Measurements from ENCODE around the gene KIAA0513.

The KIAA0513 gene

DNA sequence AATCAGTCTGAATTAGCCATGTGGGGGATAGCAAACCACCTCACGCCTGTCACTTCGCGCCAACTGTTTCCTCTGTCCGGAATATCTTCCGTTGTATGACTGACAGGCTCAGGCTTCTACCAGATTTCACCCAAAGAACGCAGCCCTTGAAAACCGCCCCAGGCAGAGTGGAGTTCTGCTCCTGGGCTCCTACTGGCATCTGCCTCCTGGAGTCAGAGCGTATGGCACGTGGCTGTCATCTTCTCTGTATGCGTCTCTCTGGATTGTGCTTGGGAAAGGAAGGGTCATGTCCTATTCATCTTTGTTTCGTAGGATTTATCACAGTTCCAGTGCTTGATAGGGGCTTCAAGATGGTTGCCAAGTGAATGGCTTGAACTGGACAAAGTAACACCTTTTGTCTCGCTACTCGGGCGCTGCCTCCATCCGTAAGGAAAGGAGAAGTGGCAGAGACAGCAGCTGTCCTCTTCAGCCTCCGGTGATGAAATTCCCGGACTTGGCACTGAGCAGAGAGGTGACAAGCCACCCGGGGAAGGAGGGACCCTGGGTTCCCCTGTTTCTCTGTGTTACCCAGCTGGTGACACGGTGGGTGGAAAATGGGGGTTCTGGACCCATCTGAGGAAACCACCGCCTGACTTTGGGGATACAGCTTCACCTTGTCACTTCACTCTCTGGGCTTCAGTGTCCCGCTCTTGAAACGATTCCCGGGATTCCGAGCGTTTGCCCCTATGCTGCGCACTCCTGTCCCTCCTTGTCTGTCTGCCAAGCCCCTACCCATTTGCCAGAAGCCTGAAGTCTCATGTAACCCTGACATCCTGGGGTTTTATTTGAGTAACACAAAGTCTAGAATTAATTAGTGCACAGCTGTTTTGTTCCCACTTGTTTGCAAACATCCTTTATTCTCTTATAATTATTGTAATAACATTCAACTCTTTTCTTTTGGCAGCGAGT is 13.9 kb downstream of the KIAA0513 start:
- Histone ChIP-seq H3K4me3 (ENCODE audit: low read length) (no peak overlapping the region), H2AFZ (ENCODE audit: low read depth, low read length) (no peak overlapping the region), H3K36me3 (ENCODE audit: insufficient read depth, low read length) (no peaks in the 10 kb centered on the region), H3K27me3 (ENCODE audit: insufficient read depth, low read length) (no peaks in the 10 kb centered on the region), H3K9me3 (ENCODE audit: low read length) (no peaks in the 10 kb centered on the region), H3K4me1 (ENCODE audit: insufficient read depth, low read length) (peaks cover 4% of the 10 kb centered on the region)

DNA sequence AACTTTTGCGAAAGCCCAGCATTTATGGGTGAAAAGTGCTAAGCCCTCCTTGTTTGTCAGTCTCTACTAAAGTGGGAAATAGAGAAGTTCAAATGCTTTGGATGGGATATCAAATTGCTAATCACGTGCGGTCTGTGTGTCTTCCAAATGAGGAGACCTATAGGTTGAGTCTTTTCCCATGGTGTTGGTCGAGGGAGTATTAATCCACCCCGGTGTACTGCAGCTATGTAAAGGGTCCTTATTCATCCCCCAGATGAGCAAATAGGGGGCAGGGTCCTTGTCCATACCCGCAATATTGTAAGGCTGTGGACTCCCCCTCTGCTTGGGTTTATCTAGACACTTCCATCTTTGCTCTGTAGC is 14.6 kb downstream of the KIAA0513 start:
- Histone ChIP-seq H2AFZ (ENCODE audit: low read depth, low read length) (no peak overlapping the region), H3K4me1 (ENCODE audit: insufficient read depth, low read length) (peaks cover 4% of the 10 kb centered on the region), H3K9me3 (ENCODE audit: low read length) (no peaks in the 10 kb centered on the region)

DNA sequence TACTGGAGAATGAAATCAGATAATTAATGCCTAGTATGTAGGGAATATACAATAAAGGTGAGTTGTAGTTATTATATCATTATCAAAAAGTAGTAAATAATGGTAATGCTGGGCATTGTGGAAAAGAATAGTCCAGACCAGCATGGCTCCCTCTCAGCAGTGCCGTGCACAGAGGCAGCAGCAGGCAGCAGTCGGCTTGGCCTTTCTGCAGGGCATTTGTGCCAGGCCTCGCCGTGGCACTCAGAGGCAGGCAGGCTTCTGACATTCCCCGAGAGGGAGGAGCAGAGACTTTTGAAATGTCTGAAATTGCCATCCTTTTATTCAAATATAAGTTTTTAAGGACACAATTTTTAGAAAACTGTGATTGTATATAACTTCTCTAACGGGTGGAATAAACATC is 15.0 kb downstream of the KIAA0513 start:
- Histone ChIP-seq H3K9me3 (ENCODE audit: low read length) (no peaks in the 10 kb centered on the region), H2AFZ (ENCODE audit: low read depth, low read length) (no peak overlapping the region), H3K27me3 (ENCODE audit: insufficient read depth, low read length) (no peaks in the 10 kb centered on the region), H3K4me3 (ENCODE audit: low read length) (no peak overlapping the region), H3K4me1 (ENCODE audit: insufficient read depth, low read length) (peaks cover 4% of the 10 kb centered on the region), H3K36me3 (ENCODE audit: insufficient read depth, low read length) (no peaks in the 10 kb centered on the region)

More for the DNA sequence above, 14.6 kb downstream of the KIAA0513 start:
- no peaks in the 10 kb centered on the region for H3K27me3 ChIP-seq (ENCODE audit: insufficient read depth, low read length)
- H3K4me3 ChIP-seq (ENCODE audit: low read length): no peak overlapping the region
- H3K36me3 ChIP-seq (ENCODE audit: insufficient read depth, low read length): no peaks in the 10 kb centered on the region

DNA sequence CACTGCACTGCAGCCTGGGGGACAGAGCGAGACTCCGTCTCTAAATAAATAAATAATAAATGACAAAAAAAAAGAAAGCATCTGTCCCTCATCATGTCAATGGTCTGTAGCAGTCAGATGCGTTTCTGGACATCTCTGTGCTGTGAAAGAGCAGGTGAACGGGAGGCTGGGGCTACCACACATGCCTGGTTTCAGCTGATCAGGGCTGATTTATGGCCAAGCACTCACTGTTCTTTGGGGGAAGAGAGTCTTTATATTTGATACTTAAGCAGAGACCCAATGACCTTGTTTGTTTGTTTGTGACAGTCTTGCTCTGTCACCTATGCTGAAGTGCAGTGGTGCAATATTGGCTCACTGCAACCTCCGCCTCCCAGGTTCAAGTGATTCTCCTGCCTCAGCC is 17.5 kb downstream of the KIAA0513 start:
- Histone ChIP-seq H3K4me3 (ENCODE audit: low read length) (no peak overlapping the region), H3K36me3 (ENCODE audit: insufficient read depth, low read length) (no peaks in the 10 kb centered on the region), H2AFZ (ENCODE audit: low read depth, low read length) (no peak overlapping the region), H3K4me1 (ENCODE audit: insufficient read depth, low read length) (peaks cover 4% of the 10 kb centered on the region), H3K9me3 (ENCODE audit: low read length) (no peaks in the 10 kb centered on the region), H3K27me3 (ENCODE audit: insufficient read depth, low read length) (no peaks in the 10 kb centered on the region)

- Histone ChIP-seq H3K4me1 (ENCODE audit: insufficient read depth, low read length) (peaks cover 4% of the 10 kb centered on the region), H3K36me3 (ENCODE audit: insufficient read depth, low read length) (no peaks in the 10 kb centered on the region), H3K27me3 (ENCODE audit: insufficient read depth, low read length) (no peaks in the 10 kb centered on the region), H3K4me3 (ENCODE audit: low read length) (no peak overlapping the region), H2AFZ (ENCODE audit: low read depth, low read length) (no peak overlapping the region), H3K9me3 (ENCODE audit: low read length) (no peaks in the 10 kb centered on the region)
These were observed 18.3 kb downstream of the KIAA0513 start for GRCh38 chr16:85045641-85046471.

DNA sequence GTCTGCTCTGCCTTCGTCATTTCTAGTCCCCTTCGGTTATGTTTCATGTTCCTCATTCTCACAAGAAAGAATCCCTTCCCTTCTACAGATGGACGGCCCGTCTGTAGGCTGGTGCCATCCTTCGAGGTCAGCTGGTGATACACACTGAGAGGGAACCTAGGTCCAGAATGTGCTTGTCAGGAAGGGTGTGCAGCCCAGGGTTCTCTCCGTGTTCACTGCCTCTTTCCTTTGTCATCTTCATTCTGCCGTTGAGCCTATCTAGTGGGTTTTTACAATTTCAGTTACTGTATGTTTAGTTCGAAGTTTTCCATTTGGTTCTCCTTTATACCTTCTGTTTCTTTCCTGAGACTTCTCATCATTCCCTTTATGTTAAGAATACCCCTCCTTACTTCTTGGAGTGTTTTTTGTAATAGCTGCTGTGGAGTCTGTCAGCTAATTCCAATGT is 18.9 kb downstream of the KIAA0513 start:
- no peak overlapping the region for H2AFZ ChIP-seq (ENCODE audit: low read depth, low read length)
- H3K4me3 ChIP-seq (ENCODE audit: low read length): no peak overlapping the region
- H3K4me1 ChIP-seq (ENCODE audit: insufficient read depth, low read length): peaks cover 4% of the 10 kb centered on the region
- no peaks in the 10 kb centered on the region for H3K36me3 ChIP-seq (ENCODE audit: insufficient read depth, low read length)
- no peaks in the 10 kb centered on the region for H3K9me3 ChIP-seq (ENCODE audit: low read length)
- H3K27me3 ChIP-seq (ENCODE audit: insufficient read depth, low read length): no peaks in the 10 kb centered on the region

DNA sequence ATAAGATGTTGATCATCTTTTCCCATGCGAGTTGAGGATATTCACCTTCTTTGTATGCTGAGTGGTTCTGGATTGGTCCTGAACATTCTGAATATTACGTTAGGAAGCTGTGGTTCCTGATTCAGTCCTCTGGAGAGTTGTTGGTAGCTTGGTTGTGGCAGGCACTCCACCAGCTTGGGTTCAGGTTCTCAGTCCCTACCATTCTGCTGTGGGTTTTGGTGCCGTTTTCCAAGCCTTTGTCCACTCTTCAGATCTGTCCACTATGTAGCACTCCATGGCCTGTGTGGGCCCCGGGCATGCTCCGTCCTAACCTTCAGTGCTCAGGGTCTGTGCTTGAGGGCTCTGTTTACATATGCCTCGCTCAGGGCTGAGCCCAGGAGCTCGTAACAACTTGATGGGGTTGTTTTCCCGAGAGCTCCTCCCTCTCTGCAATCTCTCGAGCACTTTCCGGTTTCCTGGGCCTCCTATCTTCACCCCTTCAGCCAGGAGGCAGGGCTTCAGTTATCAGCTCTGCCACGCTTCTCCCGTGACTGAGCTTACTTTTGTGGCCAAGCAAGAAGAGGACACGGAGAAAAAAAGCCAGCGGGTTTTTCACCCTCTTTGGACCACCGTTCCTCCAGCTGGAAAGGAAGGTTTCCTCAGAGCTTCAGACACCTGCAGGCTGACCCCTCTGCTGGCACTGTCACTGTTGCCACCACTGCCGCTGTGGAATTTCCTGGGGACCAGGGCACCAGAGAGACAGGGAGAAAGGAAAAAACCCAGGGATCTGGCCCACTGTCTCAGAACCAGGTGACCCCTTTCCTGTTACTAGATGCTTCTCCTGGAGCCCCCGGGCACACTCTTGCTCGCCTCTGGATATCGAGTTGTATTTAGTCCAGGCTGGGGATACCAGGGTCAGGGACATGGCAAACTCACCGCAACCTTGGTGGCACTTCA is 19.6 kb downstream of the KIAA0513 start:
- no peaks in the 10 kb centered on the region for H3K36me3 ChIP-seq (ENCODE audit: insufficient read depth, low read length)

DNA sequence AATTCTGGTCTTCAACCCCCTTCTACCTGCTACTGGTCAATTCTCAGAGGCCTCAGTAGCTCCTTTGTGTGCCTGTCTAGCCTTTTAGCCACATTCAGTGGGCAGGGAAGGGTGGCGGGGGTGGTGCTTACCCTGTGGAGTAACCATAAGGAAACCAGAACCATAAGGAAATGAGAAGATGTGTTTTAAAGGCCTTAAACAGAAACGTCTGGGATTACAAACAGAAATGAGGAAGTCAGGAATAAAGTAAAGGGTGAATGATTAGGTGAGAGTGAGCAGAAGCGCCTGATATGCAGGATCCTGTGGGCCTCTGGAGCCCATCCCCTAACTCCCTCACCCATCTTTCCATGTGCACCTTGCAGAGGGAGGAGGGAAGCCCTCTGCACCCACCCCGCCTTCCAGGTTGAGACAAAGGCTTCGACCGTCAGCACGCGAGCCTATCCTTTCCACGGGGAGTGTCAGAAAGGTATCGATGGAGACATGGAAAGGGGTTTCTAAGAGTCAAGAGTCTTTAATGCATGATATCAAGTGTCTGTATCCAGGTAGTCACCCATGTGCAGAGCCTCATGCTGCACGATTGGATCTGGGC is 20.4 kb downstream of the KIAA0513 start:
- no peaks in the 10 kb centered on the region for H3K36me3 ChIP-seq (ENCODE audit: insufficient read depth, low read length)
- H2AFZ ChIP-seq (ENCODE audit: low read depth, low read length): no peak overlapping the region
- no peaks in the 10 kb centered on the region for H3K27me3 ChIP-seq (ENCODE audit: insufficient read depth, low read length)
- H3K4me3 ChIP-seq (ENCODE audit: low read length): no peak overlapping the region
- no peaks in the 10 kb centered on the region for H3K9me3 ChIP-seq (ENCODE audit: low read length)
- no peaks in the 10 kb centered on the region for H3K4me1 ChIP-seq (ENCODE audit: insufficient read depth, low read length)

More for the DNA sequence above, 19.6 kb downstream of the KIAA0513 start:
- Histone ChIP-seq H3K9me3 (ENCODE audit: low read length) (no peaks in the 10 kb centered on the region), H2AFZ (ENCODE audit: low read depth, low read length) (no peak overlapping the region), H3K4me3 (ENCODE audit: low read length) (no peak overlapping the region), H3K27me3 (ENCODE audit: insufficient read depth, low read length) (no peaks in the 10 kb centered on the region), H3K4me1 (ENCODE audit: insufficient read depth, low read length) (no peaks in the 10 kb centered on the region)

DNA sequence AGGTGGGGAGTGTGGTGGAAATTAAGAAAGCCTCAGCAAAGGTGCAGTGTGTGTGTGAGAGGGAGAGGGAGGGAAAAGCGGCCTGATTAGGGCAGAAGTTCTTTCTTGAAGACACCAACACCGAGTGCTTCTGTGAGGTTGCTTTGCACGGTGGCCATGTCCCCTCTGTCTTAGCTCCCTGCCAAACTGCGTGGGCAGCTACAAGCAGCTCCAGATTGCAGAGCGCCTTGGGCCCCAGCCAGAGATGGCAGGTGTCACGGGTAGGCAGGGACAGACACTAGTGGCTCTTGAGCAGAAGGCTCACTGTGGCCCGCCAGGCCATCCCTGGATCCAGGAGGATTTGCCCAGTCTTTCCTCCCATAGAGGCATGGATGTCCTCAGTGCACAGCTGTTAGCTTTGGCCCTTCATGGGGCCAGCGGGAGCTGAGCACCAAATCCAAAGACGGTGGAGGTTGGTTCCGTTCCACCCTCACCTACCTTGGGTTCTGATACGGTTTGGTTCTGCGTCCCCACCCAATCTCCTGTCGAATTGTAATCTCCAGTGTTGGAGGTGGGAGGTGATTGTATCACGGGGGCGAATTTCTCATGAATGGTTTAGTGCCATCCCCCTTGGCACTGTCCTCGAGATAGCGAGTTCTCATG is 21.4 kb downstream of the KIAA0513 start:
- Histone ChIP-seq H2AFZ (ENCODE audit: low read depth, low read length) (no peak overlapping the region), H3K4me1 (ENCODE audit: insufficient read depth, low read length) (no peaks in the 10 kb centered on the region), H3K27me3 (ENCODE audit: insufficient read depth, low read length) (no peaks in the 10 kb centered on the region), H3K9me3 (ENCODE audit: low read length) (no peaks in the 10 kb centered on the region), H3K36me3 (ENCODE audit: insufficient read depth, low read length) (no peaks in the 10 kb centered on the region), H3K4me3 (ENCODE audit: low read length) (no peak overlapping the region)

DNA sequence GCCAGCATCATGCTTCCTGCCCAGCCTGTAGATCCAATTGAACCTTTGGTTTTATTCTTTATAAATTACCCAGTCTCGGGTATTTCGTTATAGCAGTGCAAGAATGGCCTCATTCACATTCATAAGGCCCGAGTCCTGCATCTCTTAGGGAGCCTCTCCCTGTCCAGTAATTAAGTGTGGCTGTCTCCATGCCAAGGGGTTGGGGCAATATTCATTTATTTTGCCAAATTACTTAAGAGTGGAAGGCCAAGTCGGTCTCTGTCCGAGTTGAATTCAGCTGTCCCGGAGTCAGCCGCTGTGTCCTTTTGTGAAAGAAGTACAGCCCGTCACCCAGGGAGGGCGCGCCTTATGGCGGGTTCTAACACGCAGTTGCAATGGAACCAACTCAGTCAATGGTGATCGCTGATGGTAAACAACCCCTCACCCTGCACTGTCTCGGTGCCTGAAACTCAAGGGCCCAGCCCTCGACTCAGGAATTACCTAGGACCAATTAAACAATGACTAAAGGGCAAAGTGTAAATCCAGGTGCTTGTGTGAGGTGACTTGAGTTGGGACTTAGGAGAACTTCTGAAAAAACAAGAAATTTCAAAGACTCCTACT is 22.2 kb downstream of the KIAA0513 start:
- no peaks in the 10 kb centered on the region for H3K36me3 ChIP-seq (ENCODE audit: insufficient read depth, low read length)
- H3K4me1 ChIP-seq (ENCODE audit: insufficient read depth, low read length): no peaks in the 10 kb centered on the region
- H3K9me3 ChIP-seq (ENCODE audit: low read length): no peaks in the 10 kb centered on the region
- no peak overlapping the region for H3K4me3 ChIP-seq (ENCODE audit: low read length)
- no peak overlapping the region for H2AFZ ChIP-seq (ENCODE audit: low read depth, low read length)
- no peaks in the 10 kb centered on the region for H3K27me3 ChIP-seq (ENCODE audit: insufficient read depth, low read length)

GRCh38 chr16:85051067-85051581 is 23.5 kb downstream of the KIAA0513 start:
- H3K36me3 ChIP-seq (ENCODE audit: insufficient read depth, low read length): no peaks in the 10 kb centered on the region
- H2AFZ ChIP-seq (ENCODE audit: low read depth, low read length): no peak overlapping the region
- no peak overlapping the region for H3K4me3 ChIP-seq (ENCODE audit: low read length)

More at GRCh38 chr16:85051067-85051581, 23.5 kb downstream of the KIAA0513 start:
- Histone ChIP-seq H3K9me3 (ENCODE audit: low read length) (no peaks in the 10 kb centered on the region), H3K27me3 (ENCODE audit: insufficient read depth, low read length) (no peaks in the 10 kb centered on the region), H3K4me1 (ENCODE audit: insufficient read depth, low read length) (peaks cover 4% of the 10 kb centered on the region)

Data from neuron (in vitro differentiated cells).